KMS-11 (cell line): Measurements from ENCODE around the gene CHRNA3.
A peak's percentile ranks its signal among the peaks of the same experiment; 100 is the strongest.

ENCODE experiments used
- H2AFZ ChIP-seq: fragments of 200-600 bp; sonication (generic); 2 replicates; pipeline ENCODE4 v1.6.1; 2016; ENCODE audit warnings: antibody characterized with exemption, mixed run types, low read depth
- H3K27ac ChIP-seq: fragments of 200-600 bp; sonication (generic); 2 replicates; pipeline ENCODE4 v1.6.1; 2016; ENCODE audit warnings: mild to moderate bottlenecking, mixed run types
- H3K27me3 ChIP-seq: fragments of 200-600 bp; sonication (generic); 2 replicates; pipeline ENCODE4 v1.6.1; 2017; ENCODE audit warnings: mild to moderate bottlenecking, low read depth, mixed run types, moderate library complexity; ENCODE audit not compliant: insufficient read depth
- H3K36me3 ChIP-seq: fragments of 200-600 bp; sonication (generic); 2 replicates; pipeline ENCODE4 v1.6.1; 2017; ENCODE audit warnings: mild to moderate bottlenecking, mixed run types; ENCODE audit not compliant: insufficient read depth
- H3K4me1 ChIP-seq: fragments of 200-600 bp; sonication (generic); 2 replicates; pipeline ENCODE4 v1.6.1; 2016; ENCODE audit warnings: mild to moderate bottlenecking, low read depth, mixed run types; ENCODE audit not compliant: poor library complexity, severe bottlenecking
- H3K4me2 ChIP-seq: fragments of 200-600 bp; sonication (generic); 2 replicates; pipeline ENCODE4 v1.7.0; 2016; ENCODE audit warnings: mild to moderate bottlenecking, mixed run types
- H3K4me3 ChIP-seq: fragments of 200-600 bp; sonication (generic); IDR thresholded peaks from 2 replicates; pipeline ENCODE4 v1.6.1; 2017; ENCODE audit warnings: low read depth, low read length, mixed read lengths; ENCODE audit not compliant: insufficient read depth
- H3K79me2 ChIP-seq: fragments of 200-600 bp; sonication (generic); 2 replicates; pipeline ENCODE4 v1.6.1; 2016; ENCODE audit warnings: low read depth, mixed run types; ENCODE audit not compliant: insufficient read depth
- H3K9ac ChIP-seq: fragments of 200-600 bp; sonication (generic); 2 replicates; pipeline ENCODE4 v1.6.1; 2016; ENCODE audit warnings: mild to moderate bottlenecking, mixed run types
- H4K20me1 ChIP-seq: fragments of 200-600 bp; sonication (generic); 2 replicates; pipeline ENCODE4 v1.6.1; 2016; ENCODE audit warnings: mild to moderate bottlenecking, mixed run types; ENCODE audit not compliant: insufficient read depth
- CTCF ChIP-seq: fragments of 200-600 bp; sonication (generic); conservative IDR thresholded peaks from 2 replicates; pipeline ENCODE4 v1.6.1; 2017; ENCODE audit warnings: low read depth, mild to moderate bottlenecking, antibody characterized with exemption, low read length, moderate library complexity, mixed read lengths

CHRNA3 gene

GRCh38 chr15:78641102-78641748 lies 20.4 kb upstream of the CHRNA3 start, which contains the start of gene CHRNB4:
Gene CHRNB4 (minus strand): TSS chr15:78641210. CDS start chr15:78641133, 77 bp downstream.
- Histone ChIP-seq H3K4me1 (no peaks in the 10 kb centered on the region), H3K36me3 (no peaks in the 10 kb centered on the region), H3K4me2 (no peak within 1 kb of the TSS), H3K79me2 (no peaks in the 10 kb centered on the region), H3K4me3 (no peak within 1 kb of the TSS), H4K20me1 (no peaks in the 10 kb centered on the region), H3K27ac (no peak within 1 kb of the TSS), H3K27me3 (no peaks in the 10 kb centered on the region), H2AFZ (no peak within 1 kb of the TSS; the same call in 1 of the 2 replicates), H3K9ac (no peak within 1 kb of the TSS)
- TF ChIP-seq CTCF, result no peak

GRCh38 chr15:78640527-78641101 lies 19.8 kb upstream of the CHRNA3 start:
- H3K4me1 ChIP-seq, result no peaks in the 10 kb centered on the region
- no peak overlapping the region for H2AFZ ChIP-seq
- no peak overlapping the region for H3K4me2 ChIP-seq
- no peaks in the 10 kb centered on the region for H4K20me1 ChIP-seq
- H3K79me2 ChIP-seq, result no peaks in the 10 kb centered on the region
- no peak overlapping the region for H3K9ac ChIP-seq
- H3K27ac ChIP-seq, result no peak overlapping the region
- H3K27me3 ChIP-seq, result no peaks in the 10 kb centered on the region
- no peak for TF ChIP-seq CTCF
- H3K36me3 ChIP-seq, result no peaks in the 10 kb centered on the region
- no peak overlapping the region for H3K4me3 ChIP-seq

GRCh38 chr15:78638658-78639314 lies 18.0 kb upstream of the CHRNA3 start:
- H3K27me3 ChIP-seq, result no peaks in the 10 kb centered on the region
- H3K4me2 ChIP-seq, result no peak overlapping the region
- no peaks in the 10 kb centered on the region for H3K4me1 ChIP-seq
- no peak overlapping the region for H3K27ac ChIP-seq
- no peaks in the 10 kb centered on the region for H4K20me1 ChIP-seq
- TF ChIP-seq CTCF, result peak; percentile 90
- no peak overlapping the region for H3K4me3 ChIP-seq
- H3K36me3 ChIP-seq, result no peaks in the 10 kb centered on the region
- H2AFZ ChIP-seq, result no peak overlapping the region
- H3K9ac ChIP-seq, result no peak overlapping the region
- no peaks in the 10 kb centered on the region for H3K79me2 ChIP-seq

GRCh38 chr15:78637776-78638435 lies 17.1 kb upstream of the CHRNA3 start:
- H3K27ac ChIP-seq, result no peak overlapping the region
- no peaks in the 10 kb centered on the region for H3K79me2 ChIP-seq
- H2AFZ ChIP-seq, result no peak overlapping the region
- no peaks in the 10 kb centered on the region for H4K20me1 ChIP-seq
- no peak overlapping the region for H3K4me2 ChIP-seq
- H3K4me3 ChIP-seq, result no peak overlapping the region
- no peaks in the 10 kb centered on the region for H3K27me3 ChIP-seq
- no peak for TF ChIP-seq CTCF
- no peaks in the 10 kb centered on the region for H3K36me3 ChIP-seq
- H3K4me1 ChIP-seq, result no peaks in the 10 kb centered on the region
- H3K9ac ChIP-seq, result no peak overlapping the region
